Measurements from ENCODE around the gene TBC1D17.

DNA sequence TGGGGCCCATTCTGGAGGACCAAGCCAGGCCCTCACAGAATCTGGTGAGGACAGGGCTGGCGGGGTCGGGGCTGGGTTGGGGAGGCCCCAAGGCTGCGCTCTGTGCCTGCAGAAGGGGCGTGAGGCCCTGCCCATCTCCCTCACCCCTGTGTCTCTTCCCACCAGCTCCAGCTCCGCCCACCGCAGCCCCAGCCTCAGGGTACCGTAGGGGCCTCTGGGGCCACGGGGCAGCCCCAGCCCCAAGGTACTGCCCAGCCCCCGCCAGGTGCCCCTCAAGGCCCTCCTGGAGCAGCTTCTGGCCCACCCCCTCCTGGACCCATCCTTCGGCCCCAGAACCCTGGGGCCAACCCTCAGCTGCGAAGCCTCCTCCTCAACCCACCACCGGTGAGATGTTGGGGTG is 41.9 kb upstream of the TBC1D17 start:
- TF ChIP-seq, protein P1, sequence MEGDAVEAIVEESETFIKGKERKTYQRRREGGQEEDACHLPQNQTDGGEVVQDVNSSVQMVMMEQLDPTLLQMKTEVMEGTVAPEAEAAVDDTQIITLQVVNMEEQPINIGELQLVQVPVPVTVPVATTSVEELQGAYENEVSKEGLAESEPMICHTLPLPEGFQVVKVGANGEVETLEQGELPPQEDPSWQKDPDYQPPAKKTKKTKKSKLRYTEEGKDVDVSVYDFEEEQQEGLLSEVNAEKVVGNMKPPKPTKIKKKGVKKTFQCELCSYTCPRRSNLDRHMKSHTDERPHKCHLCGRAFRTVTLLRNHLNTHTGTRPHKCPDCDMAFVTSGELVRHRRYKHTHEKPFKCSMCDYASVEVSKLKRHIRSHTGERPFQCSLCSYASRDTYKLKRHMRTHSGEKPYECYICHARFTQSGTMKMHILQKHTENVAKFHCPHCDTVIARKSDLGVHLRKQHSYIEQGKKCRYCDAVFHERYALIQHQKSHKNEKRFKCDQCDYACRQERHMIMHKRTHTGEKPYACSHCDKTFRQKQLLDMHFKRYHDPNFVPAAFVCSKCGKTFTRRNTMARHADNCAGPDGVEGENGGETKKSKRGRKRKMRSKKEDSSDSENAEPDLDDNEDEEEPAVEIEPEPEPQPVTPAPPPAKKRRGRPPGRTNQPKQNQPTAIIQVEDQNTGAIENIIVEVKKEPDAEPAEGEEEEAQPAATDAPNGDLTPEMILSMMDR (optimal IDR thresholded peaks at IDR 0.05 in 1 of 3, IDR thresholded peaks at IDR 0.05 in 1 of 3, conservative IDR thresholded peaks at IDR 0.05 in 1 of 3; ENCODE audit: extremely low read depth in 1 of 3, insufficient read depth in 2 of 3, low read length in 3 of 3) = no peak
- TF ChIP-seq EZH2 (IDR thresholded peaks at IDR 0.05; ENCODE audit: low read length) = no peak
